Measurements from ENCODE around the gene GNPTAB. TPM values are rescaled to one million over a fixed set of nuclear protein-coding genes. Genes with fewer than 3 reads are reported as not detected.

The GNPTAB gene
- total and polyA plus RNA-seq, 2 of the 13 experiments (the other 11 are each of a cell fraction or from before 2014, with no cell fraction given): 13.6 to 19.4 TPM

DNA sequence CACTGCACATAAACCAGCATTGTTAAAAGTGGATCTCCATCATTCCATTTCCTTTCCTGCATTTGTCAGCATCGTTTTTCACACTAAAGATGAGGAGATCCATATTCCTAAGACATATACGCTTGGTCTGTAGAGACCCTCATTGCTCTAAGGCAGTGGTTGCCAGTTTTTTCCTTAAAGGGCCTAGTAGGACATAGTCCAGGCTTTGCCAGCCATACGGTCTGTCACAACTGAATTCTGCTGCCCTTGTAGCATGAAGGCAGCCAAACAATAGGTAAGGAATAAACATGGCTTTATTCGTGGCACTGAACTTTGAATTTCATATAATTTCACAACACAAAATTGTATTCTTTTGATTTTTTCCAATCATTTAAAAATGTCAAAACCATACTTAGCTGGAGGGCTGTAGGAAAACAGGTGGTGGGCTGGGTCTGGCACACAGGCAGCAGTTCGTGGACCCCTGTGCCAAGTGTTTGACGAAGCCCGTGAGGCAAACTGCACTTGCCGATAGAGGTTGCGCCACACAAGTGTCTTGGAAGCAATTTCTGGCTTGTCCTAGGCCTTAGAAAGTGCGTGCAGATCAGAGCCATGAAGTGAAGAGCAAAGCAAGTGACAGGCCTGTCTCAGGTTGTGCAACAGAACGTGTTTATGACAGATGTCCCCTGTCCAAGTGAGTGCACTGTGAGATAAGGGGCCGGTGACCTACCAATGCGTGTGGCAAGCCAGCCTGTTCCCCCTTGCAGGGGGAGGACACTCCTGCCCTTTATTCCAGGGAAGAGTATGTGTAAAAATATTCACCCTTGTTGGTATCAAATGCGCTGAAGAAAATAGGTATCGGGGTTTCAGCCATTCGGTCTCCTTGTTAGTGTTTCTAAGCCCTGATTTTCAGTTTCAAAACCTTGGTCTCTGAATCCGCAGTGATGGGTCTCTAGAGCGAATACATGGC lies 134.2 kb downstream of the GNPTAB start (continued):
- TF ChIP-seq, protein P1, sequence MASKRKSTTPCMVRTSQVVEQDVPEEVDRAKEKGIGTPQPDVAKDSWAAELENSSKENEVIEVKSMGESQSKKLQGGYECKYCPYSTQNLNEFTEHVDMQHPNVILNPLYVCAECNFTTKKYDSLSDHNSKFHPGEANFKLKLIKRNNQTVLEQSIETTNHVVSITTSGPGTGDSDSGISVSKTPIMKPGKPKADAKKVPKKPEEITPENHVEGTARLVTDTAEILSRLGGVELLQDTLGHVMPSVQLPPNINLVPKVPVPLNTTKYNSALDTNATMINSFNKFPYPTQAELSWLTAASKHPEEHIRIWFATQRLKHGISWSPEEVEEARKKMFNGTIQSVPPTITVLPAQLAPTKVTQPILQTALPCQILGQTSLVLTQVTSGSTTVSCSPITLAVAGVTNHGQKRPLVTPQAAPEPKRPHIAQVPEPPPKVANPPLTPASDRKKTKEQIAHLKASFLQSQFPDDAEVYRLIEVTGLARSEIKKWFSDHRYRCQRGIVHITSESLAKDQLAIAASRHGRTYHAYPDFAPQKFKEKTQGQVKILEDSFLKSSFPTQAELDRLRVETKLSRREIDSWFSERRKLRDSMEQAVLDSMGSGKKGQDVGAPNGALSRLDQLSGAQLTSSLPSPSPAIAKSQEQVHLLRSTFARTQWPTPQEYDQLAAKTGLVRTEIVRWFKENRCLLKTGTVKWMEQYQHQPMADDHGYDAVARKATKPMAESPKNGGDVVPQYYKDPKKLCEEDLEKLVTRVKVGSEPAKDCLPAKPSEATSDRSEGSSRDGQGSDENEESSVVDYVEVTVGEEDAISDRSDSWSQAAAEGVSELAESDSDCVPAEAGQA (IDR thresholded peaks at IDR 0.05; ENCODE audit: low read depth): 0 out of 2 replicates have a peak, but pooled peaks have one; percentile 28
- TF ChIP-seq, protein P1 (CRISPR knock-in tag; IDR thresholded peaks at IDR 0.05; ENCODE audit: borderline replicate concordance): no peak
- TF ChIP-seq ZSCAN30 (CRISPR knock-in tag; IDR thresholded peaks at IDR 0.05) (no peak), ZNF883 (CRISPR knock-in tag; IDR thresholded peaks at IDR 0.05; ENCODE audit: not compliant biosample characterization) (no peak), TRIM24 (CRISPR knock-in tag; IDR thresholded peaks at IDR 0.05) (no peak), XRCC5 (optimal IDR thresholded peaks at IDR 0.05; ENCODE audit: low read length) (peak; percentile 10), ZNF772 (CRISPR knock-in tag; IDR thresholded peaks at IDR 0.05) (0 out of 2 replicates have a peak, but pooled peaks have one; percentile 40), ZNF33B (CRISPR knock-in tag; IDR thresholded peaks at IDR 0.05) (0 out of 2 replicates have a peak, but pooled peaks have one; percentile 2)
- TF ChIP-seq, protein P2, sequence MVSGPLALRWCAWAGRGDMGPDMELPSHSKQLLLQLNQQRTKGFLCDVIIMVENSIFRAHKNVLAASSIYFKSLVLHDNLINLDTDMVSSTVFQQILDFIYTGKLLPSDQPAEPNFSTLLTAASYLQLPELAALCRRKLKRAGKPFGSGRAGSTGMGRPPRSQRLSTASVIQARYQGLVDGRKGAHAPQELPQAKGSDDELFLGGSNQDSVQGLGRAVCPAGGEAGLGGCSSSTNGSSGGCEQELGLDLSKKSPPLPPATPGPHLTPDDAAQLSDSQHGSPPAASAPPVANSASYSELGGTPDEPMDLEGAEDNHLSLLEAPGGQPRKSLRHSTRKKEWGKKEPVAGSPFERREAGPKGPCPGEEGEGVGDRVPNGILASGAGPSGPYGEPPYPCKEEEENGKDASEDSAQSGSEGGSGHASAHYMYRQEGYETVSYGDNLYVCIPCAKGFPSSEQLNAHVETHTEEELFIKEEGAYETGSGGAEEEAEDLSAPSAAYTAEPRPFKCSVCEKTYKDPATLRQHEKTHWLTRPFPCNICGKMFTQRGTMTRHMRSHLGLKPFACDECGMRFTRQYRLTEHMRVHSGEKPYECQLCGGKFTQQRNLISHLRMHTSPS (CRISPR knock-in tag; IDR thresholded peaks at IDR 0.05; ENCODE audit: low read depth): no peak
- TF ChIP-seq, protein P3, sequence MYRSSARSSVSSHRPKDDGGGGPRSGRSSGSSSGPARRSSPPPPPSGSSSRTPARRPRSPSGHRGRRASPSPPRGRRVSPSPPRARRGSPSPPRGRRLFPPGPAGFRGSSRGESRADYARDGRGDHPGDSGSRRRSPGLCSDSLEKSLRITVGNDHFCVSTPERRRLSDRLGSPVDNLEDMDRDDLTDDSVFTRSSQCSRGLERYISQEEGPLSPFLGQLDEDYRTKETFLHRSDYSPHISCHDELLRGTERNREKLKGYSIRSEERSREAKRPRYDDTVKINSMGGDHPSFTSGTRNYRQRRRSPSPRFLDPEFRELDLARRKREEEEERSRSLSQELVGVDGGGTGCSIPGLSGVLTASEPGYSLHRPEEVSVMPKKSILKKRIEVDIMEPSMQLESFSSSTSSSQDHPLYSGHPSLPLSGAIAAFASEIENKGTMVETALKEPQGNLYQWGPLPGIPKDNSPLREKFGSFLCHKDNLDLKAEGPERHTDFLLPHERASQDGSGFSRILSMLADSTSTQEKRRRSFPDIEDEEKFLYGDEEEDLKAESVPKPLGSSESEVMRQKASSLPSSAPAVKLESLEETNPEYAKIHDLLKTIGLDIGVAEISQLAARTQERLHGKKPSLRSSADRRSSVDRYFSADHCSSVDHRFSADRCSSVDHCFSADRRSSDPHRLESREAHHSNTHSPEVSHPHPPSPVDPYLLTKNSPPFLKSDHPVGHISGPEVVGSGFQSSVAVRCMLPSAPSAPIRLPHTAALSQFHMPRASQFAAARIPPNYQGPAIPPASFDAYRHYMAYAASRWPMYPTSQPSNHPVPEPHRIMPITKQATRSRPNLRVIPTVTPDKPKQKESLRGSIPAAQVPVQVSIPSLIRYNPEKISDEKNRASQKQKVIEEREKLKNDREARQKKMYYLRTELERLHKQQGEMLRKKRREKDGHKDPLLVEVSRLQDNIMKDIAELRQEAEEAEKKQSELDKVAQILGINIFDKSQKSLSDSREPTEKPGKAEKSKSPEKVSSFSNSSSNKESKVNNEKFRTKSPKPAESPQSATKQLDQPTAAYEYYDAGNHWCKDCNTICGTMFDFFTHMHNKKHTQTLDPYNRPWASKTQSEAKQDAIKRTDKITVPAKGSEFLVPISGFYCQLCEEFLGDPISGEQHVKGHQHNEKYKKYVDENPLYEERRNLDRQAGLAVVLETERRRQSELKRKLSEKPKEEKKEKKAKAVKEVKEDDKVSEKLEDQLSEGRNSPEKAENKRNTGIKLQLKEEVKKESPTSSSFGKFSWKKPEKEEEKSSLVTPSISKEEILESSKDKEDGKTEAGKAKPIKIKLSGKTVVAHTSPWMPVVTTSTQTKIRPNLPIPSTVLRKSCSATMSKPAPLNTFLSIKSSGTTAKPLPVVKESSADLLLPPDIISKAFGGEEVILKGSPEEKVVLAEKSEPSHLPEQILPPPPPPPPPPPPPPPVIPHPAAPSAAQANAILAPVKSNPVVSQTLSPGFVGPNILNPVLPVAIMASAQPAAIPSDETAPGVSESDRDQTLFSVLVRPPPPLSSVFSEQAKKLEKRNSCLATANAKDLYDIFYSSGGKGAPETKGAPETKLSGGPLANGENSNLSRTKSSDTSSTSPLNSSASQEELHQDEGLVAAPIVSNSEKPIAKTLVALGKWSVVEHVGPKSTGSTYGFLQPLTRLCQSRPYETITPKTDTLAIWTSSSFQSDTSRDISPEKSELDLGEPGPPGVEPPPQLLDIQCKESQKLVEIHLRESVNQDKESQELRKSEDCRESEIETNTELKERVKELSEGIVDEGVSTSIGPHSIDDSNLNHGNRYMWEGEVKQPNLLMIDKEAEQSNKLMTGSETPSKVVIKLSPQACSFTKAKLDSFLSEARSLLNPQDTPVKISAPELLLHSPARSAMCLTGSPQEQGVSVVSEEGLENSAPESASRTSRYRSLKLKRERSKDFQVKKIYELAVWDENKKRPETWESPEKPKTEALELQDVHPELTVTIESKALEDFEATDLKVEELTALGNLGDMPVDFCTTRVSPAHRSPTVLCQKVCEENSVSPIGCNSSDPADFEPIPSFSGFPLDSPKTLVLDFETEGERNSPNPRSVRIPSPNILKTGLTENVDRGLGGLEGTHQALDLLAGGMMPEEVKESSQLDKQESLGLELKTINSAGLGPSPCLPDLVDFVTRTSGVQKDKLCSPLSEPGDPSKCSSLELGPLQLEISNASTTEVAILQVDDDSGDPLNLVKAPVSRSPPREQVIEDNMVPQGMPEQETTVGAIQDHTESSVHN (CRISPR knock-in tag; IDR thresholded peaks at IDR 0.05): no peak
